H1 (cell line): ENCODE data around the gene OPN1SW. TPM values are rescaled to one million over a fixed set of nuclear protein-coding genes. Genes with fewer than 3 reads are reported as not detected.
A peak's percentile ranks its signal among the peaks of the same experiment; 100 is the strongest.

Experiments
- CTCF ChIA-PET: fragments of 300-600 bp; sonication (Branson Sonifier 250); formaldehyde crosslinking; loops from one replicate; lab custom pipeline; 2021; ENCODE audit not compliant: partially characterized antibody; lab: Charles Lee
- POLR2A ChIA-PET: fragments of 300-600 bp; sonication (Branson Sonifier 250); formaldehyde crosslinking; loops from one replicate; lab custom pipeline; 2021; ENCODE audit warnings: inconsistent platforms; ENCODE audit not compliant: partially characterized antibody; lab: Charles Lee
- DNase-seq, 2 experiments: peaks; one replicate each; pipeline versions ENCODE4 v3.0.0 to v3.0.0-alpha.2; 2010 to 2022; ENCODE audit warnings: low spot score in 2 of 2, low read depth in 1 of 2, mixed read lengths in 1 of 2
- FAIRE-seq: peaks from 2 replicates; lab custom pipeline; 2011; peaks lifted over from hg19 to GRCh38; lab: Jason Lieb, UNC
- H2AFZ ChIP-seq: 2 replicates; pipeline ENCODE4 v1.8.1; 2012; ENCODE audit warnings: low read length, inconsistent platforms
- H2AK5ac ChIP-seq: 2 replicates; pipeline ENCODE4 v1.6.1; 2013; ENCODE audit warnings: low read depth, low read length
- H2BK120ac ChIP-seq: replicated peaks from 2 replicates; pipeline ENCODE3; 2013; ENCODE audit warnings: low read depth, low read length, inconsistent platforms
- H2BK12ac ChIP-seq: 2 replicates; pipeline ENCODE4 v1.6.1; 2013; ENCODE audit warnings: low read depth, low read length
- H2BK15ac ChIP-seq: 2 replicates; pipeline ENCODE4 v1.6.1; 2013; ENCODE audit warnings: low read length
- H2BK20ac ChIP-seq: 2 replicates; pipeline ENCODE4 v1.6.1; 2013; ENCODE audit warnings: low read length
- H2BK5ac ChIP-seq: 2 replicates; pipeline ENCODE4 v1.6.1; 2013; ENCODE audit warnings: low read depth, low read length
- H3K14ac ChIP-seq: 2 replicates; pipeline ENCODE4 v1.6.1; 2013; ENCODE audit warnings: inconsistent platforms; ENCODE audit not compliant: insufficient read length
- H3K18ac ChIP-seq: 2 replicates; pipeline ENCODE4 v1.6.1; 2013; ENCODE audit warnings: low read length; ENCODE audit errors: extremely low read depth
- H3K23ac ChIP-seq: 2 replicates; pipeline ENCODE4 v1.6.1; 2013; ENCODE audit warnings: inconsistent platforms; ENCODE audit not compliant: insufficient read length
- H3K23me2 ChIP-seq: 2 replicates; pipeline ENCODE4 v1.6.1; 2013; ENCODE audit warnings: low read depth, low read length
- H3K27ac ChIP-seq: 2 replicates; pipeline ENCODE4 v1.6.1; 2011; ENCODE audit warnings: low read depth, low read length, inconsistent platforms
- H3K27me3 ChIP-seq, 4 experiments: replicated peaks in 1 of 4; 1 replicate in 1 of 4; 2 replicates in 3 of 4; pipeline versions ENCODE4 v1.6.1 to v1.8.1; 2011 to 2013; ENCODE audit warnings: low read length in 3 of 4, mild to moderate bottlenecking in 3 of 4, inconsistent platforms in 2 of 4, mixed read lengths in 2 of 4, moderate library complexity in 1 of 4; ENCODE audit not compliant: control insufficient read depth in 3 of 4, insufficient read depth in 3 of 4; ENCODE audit errors: extremely low read depth in 1 of 4
- H3K36me3 ChIP-seq, 4 experiments: 2 replicates each; pipeline versions ENCODE4 v1.6.1 to v1.8.1; 2011 to 2013; ENCODE audit warnings: mild to moderate bottlenecking in 4 of 4, low read length in 3 of 4, moderate library complexity in 2 of 4, control low read depth in 1 of 4, inconsistent platforms in 1 of 4; ENCODE audit not compliant: insufficient read depth in 4 of 4, control insufficient read depth in 2 of 4
- H3K4ac ChIP-seq: replicated peaks from 2 replicates; pipeline ENCODE3; 2013; ENCODE audit warnings: low read length, low read depth, mixed read lengths, inconsistent platforms; ENCODE audit not compliant: insufficient read length
- H3K4me1 ChIP-seq, 4 experiments: replicated peaks in 1 of 4; 1 replicate in 1 of 4; 2 replicates in 3 of 4; pipeline versions ENCODE4 v1.6.1 to v1.8.1; 2011 to 2013; ENCODE audit warnings: low read length in 3 of 4, inconsistent platforms in 2 of 4, mixed read lengths in 1 of 4; ENCODE audit not compliant: insufficient read depth in 4 of 4, control insufficient read depth in 3 of 4
- H3K4me2 ChIP-seq, 2 experiments: 2 replicates each; pipeline versions ENCODE4 v1.6.1 to v1.8.1; 2011 to 2013; ENCODE audit warnings: low read depth in 2 of 2, low read length in 2 of 2, control low read depth in 1 of 2, inconsistent platforms in 1 of 2, mild to moderate bottlenecking in 1 of 2; ENCODE audit not compliant: insufficient read depth in 1 of 2
- H3K4me3 ChIP-seq, 4 experiments: fragments of 200-600, 300-600 bp in 1 of 4; sonication (generic), shearing (Covaris generic), sonication (Bioruptor Twin) in 1 of 4; 2 replicates each; pipeline versions ENCODE4 v1.5.1 to v1.8.1; 2011 to 2016; ENCODE audit warnings: low read length in 4 of 4, low read depth in 3 of 4, control low read depth in 2 of 4, inconsistent platforms in 2 of 4, mild to moderate bottlenecking in 2 of 4, mixed read lengths in 1 of 4, moderate library complexity in 1 of 4; ENCODE audit not compliant: insufficient read depth in 2 of 4; ENCODE audit errors: extremely low read depth in 1 of 4
- H3K56ac ChIP-seq: replicated peaks from 2 replicates; pipeline ENCODE3; 2013; ENCODE audit warnings: low read depth, mild to moderate bottlenecking, mixed read lengths, low read length, inconsistent platforms; ENCODE audit not compliant: insufficient read length
- H3K79me1 ChIP-seq: 2 replicates; pipeline ENCODE4 v1.6.1; 2013; ENCODE audit warnings: low read depth, low read length, control low read depth
- H3K79me2 ChIP-seq, 2 experiments: 2 replicates each; pipeline versions ENCODE4 v1.6.1 to v1.8.1; 2012 to 2013; ENCODE audit warnings: low read length in 2 of 2, mild to moderate bottlenecking in 2 of 2, inconsistent platforms in 1 of 2; ENCODE audit not compliant: insufficient read depth in 2 of 2, control insufficient read depth in 1 of 2
- H3K9ac ChIP-seq, 4 experiments: replicated peaks in 1 of 4; 1 replicate in 1 of 4; 2 replicates in 3 of 4; pipeline versions ENCODE4 v1.6.1 to v1.8.1; 2011 to 2013; ENCODE audit warnings: low read depth in 3 of 4, low read length in 3 of 4, control low read depth in 2 of 4, mild to moderate bottlenecking in 2 of 4, moderate library complexity in 2 of 4, inconsistent platforms in 1 of 4; ENCODE audit errors: extremely low read depth in 1 of 4
- H3K9me3 ChIP-seq, 2 experiments: 2 replicates each; pipeline versions ENCODE4 v1.6.1 to v1.8.1; 2012 to 2013; ENCODE audit warnings: mild to moderate bottlenecking in 2 of 2, moderate library complexity in 2 of 2, control low read depth in 1 of 2, inconsistent platforms in 1 of 2, low read depth in 1 of 2, low read length in 1 of 2, mixed read lengths in 1 of 2; ENCODE audit not compliant: insufficient read depth in 2 of 2
- H4K20me1 ChIP-seq, 2 experiments: replicated peaks in 1 of 2; 2 replicates each; pipeline versions ENCODE3 to v1.8.1; 2011 to 2013; ENCODE audit warnings: inconsistent platforms in 2 of 2, low read length in 2 of 2, mild to moderate bottlenecking in 1 of 2; ENCODE audit not compliant: insufficient read depth in 2 of 2, control insufficient read depth in 1 of 2
- H4K5ac ChIP-seq: 2 replicates; pipeline ENCODE4 v1.6.1; 2013; ENCODE audit warnings: low read length, low read depth, mixed read lengths, inconsistent platforms; ENCODE audit not compliant: insufficient read length
- H4K8ac ChIP-seq: 2 replicates; pipeline ENCODE4 v1.8.0; 2013; ENCODE audit warnings: mild to moderate bottlenecking, moderate library complexity, low read length, inconsistent platforms; ENCODE audit not compliant: insufficient read depth; ENCODE audit errors: extremely low read depth
- H4K91ac ChIP-seq: replicated peaks from 2 replicates; pipeline ENCODE3; 2013; ENCODE audit warnings: low read length, mixed read lengths, inconsistent platforms; ENCODE audit not compliant: insufficient read length
- RAD21 ChIP-seq, 2 experiments: IDR thresholded peaks in 1 of 2; conservative IDR thresholded peaks in 1 of 2; 2 replicates each; pipeline ENCODE4 v1.6.1; 2011; ENCODE audit warnings: low read depth in 2 of 2, low read length in 2 of 2, improper control_type of control experiment in 1 of 2, inconsistent platforms in 1 of 2, mild to moderate bottlenecking in 1 of 2, moderate library complexity in 1 of 2
- SP2 ChIP-seq: IDR thresholded peaks from 2 replicates; pipeline ENCODE4 v1.6.1; 2012; ENCODE audit warnings: mild to moderate bottlenecking, low read length, inconsistent platforms
- WGBS, 2 experiments: shearing (Covaris generic) in 1 of 2; methylation state at CpG; one replicate each; pipeline versions ENCODE4 v1.1.6 to v1.1.7; 2013 to 2015; ENCODE audit warnings: low lambda C conversion rate in 2 of 2, mixed read lengths in 2 of 2, inconsistent platforms in 1 of 2, low coverage in 1 of 2, missing lambda C conversion rate in 1 of 2; ENCODE audit not compliant: insufficient replicate concordance in 2 of 2, insufficient coverage in 1 of 2, insufficient read length in 1 of 2; ENCODE audit errors: extremely low coverage in 1 of 2, missing lambda C conversion rate in 1 of 2; 5-methylcytosine and 5-hydroxymethylcytosine counted together
- polyA plus RNA-seq, 7 experiments: library from polyadenylated mRNA; depleted of rRNA in 3 of 7; stranded (reverse) in 5 of 7; unstranded in 2 of 7; fragments of >200 nt in 5 of 7; fragments of 200-250 nt in 2 of 7; gene quantifications; 1 replicate in 5 of 7; 2 replicates in 1 of 7; 4 replicates in 1 of 7; pipeline versions ENCODE4 v1.2.1 to v1.2.3, GENCODE V29; 2011 to 2013; ENCODE audit warnings: missing spikeins in 2 of 7, mixed read lengths in 2 of 7
- total RNA-seq: library from RNA; stranded (reverse); fragmentation: NEBNext Ultra II Directional; extraction: Animal tissue kit (Norgen Biotek cat#: 25700); gene quantifications from 2 replicates; pipeline ENCODE4 v1.2.1, GENCODE V29; 2021

Gene OPN1SW
- total and polyA plus RNA-seq, 2 of the 8 experiments (the other 6 are each of a cell fraction or from before 2014, with no cell fraction given) = not detected

GRCh38 chr7:128794020-128794419, 18.4 kb upstream of the OPN1SW start:
- Histone ChIP-seq H3K4me2 (no peak overlapping the region), H3K14ac (no peak overlapping the region), H4K20me1 (no peaks in the 10 kb centered on the region), H3K79me2 (no peaks in the 10 kb centered on the region), H3K56ac (no peak overlapping the region), H2BK5ac (no peak overlapping the region), H4K8ac (no peak overlapping the region), H2BK15ac (no peak overlapping the region), H3K18ac (no peak overlapping the region), H3K79me1 (no peaks in the 10 kb centered on the region), H2BK20ac (no peak overlapping the region), H3K4me3 (no peak overlapping the region), H3K9ac (no peak overlapping the region), H3K4me1 (peaks cover 6 to 11% (median 8%) of the 10 kb centered on the region in 4 experiments), H3K23me2 (peaks cover 8% of the 10 kb centered on the region; the same call in 1 of the 2 replicates)
- no peak for DNase-seq
- TF ChIP-seq RAD21 (IDR thresholded peaks at IDR 0.05 in 1 of 2, conservative IDR thresholded peaks at IDR 0.05 in 1 of 2; ENCODE audit: low read depth in 2 of 2, low read length in 2 of 2) = peak; percentile 29 to 40; a peak in 3 of 4 replicates
- TF ChIP-seq SP2 = no peak
- TF ChIP-seq, all 59 proteins: peak for 1
- CTCF ChIA-PET = interaction anchor here (0.8 to 5.8 kb wide), 9 partner anchors 8 to 88 kb away, joined by 3 to 42 read pairs (median 3); partner anchors contain the start of gene ATP6V1F
- Histone ChIP-seq H2AK5ac (no peak overlapping the region), H3K4ac (no peak overlapping the region), H3K36me3 (peaks cover 0 to 11% (median 2%) of the 10 kb centered on the region in 4 experiments; a peak in 4 of 8 replicates), H3K23ac (no peak overlapping the region), H3K27ac (no peak overlapping the region), H4K5ac (no peak overlapping the region), H2BK12ac (no peak overlapping the region), H2AFZ (no peak overlapping the region), H3K9me3 (no peaks in the 10 kb centered on the region), H4K91ac (no peak overlapping the region), H3K27me3 (no peaks in the 10 kb centered on the region; a peak in 1 of 7 replicates), H2BK120ac (no peak overlapping the region)
- POLR2A ChIA-PET = interaction anchor here (1.0 to 2.4 kb wide), 4 partner anchors 11 to 54 kb away, joined by 3 to 9 read pairs (median 3); partner anchors contain the start of gene CALU
- WGBS, 2 experiments = 87% methylated on average over 3 of the region's 3 CpGs; no CpG with 5 or more reads in 1 of the 2 experiments
- no peak for FAIRE-seq
